HEK293 (cell line): ENCODE data around the gene ORC4.

Experiments
- CTCF ChIA-PET: fragments of 350-600 bp; formaldehyde crosslinking; extraction: SDS; loops from one replicate; lab custom pipeline; 2021; ENCODE audit warnings: antibody characterized with exemption; lab: Yijun Ruan, JAX
- POLR2A ChIA-PET: fragments of 300-600 bp; formaldehyde crosslinking; extraction: SDS; loops from one replicate; lab custom pipeline; 2020; ENCODE audit warnings: antibody characterized with exemption, inconsistent platforms; lab: Yijun Ruan, JAX
- H3K27ac ChIP-seq: fragments of 200-500 bp; sonication (Bioruptor generic); 2 replicates; pipeline ENCODE4 v1.5.1; 2014; ENCODE audit warnings: low read depth, low read length, control low read depth, inconsistent platforms; ENCODE audit errors: extremely low read depth
- H3K36me3 ChIP-seq, 2 experiments: fragments of 200-500 bp in 1 of 2; sonication (Bioruptor generic) in 1 of 2; 1 replicate in 1 of 2; 2 replicates in 1 of 2; pipeline ENCODE4 v1.5.1; 2014 to 2017; ENCODE audit warnings: inconsistent platforms in 2 of 2, low read length in 2 of 2; ENCODE audit not compliant: control insufficient read depth in 2 of 2, insufficient read depth in 1 of 2
- H3K4me1 ChIP-seq: fragments of 200-500 bp; sonication (Bioruptor generic); 2 replicates; pipeline ENCODE4 v1.5.1; 2014; ENCODE audit warnings: mild to moderate bottlenecking, low read length, inconsistent platforms; ENCODE audit not compliant: control insufficient read depth, insufficient read depth
- H3K4me3 ChIP-seq: 2 replicates; pipeline ENCODE4 v1.5.1; 2011; ENCODE audit warnings: low read depth, mild to moderate bottlenecking, control low read depth, low read length, moderate library complexity
- H3K9me3 ChIP-seq: fragments of 200-500 bp; sonication (Bioruptor generic); 2 replicates; pipeline ENCODE4 v1.5.1; 2014; ENCODE audit warnings: low read depth, low read length, inconsistent platforms; ENCODE audit not compliant: control insufficient read depth, insufficient read depth
- EGR2 ChIP-seq: fragments of 450-650 bp; formaldehyde crosslinking; IDR thresholded peaks from 2 replicates; pipeline ENCODE4 v1.5.1; 2016; ENCODE audit warnings: low read depth, missing biosample characterization, missing genetic modification characterization
- GLI2 ChIP-seq: fragments of 450-650 bp; formaldehyde crosslinking; IDR thresholded peaks from 2 replicates; pipeline ENCODE4; 2017; ENCODE audit warnings: missing biosample characterization, missing genetic modification characterization, low read depth, borderline replicate concordance
- HOXD13 ChIP-seq: sonication (generic); formaldehyde crosslinking; IDR thresholded peaks from 2 replicates; pipeline ENCODE4 v1.8.0; 2022; ENCODE audit warnings: missing genetic modification reagents, borderline replicate concordance
- KLF7 ChIP-seq: fragments of 450-650 bp; formaldehyde crosslinking; IDR thresholded peaks from 2 replicates; pipeline ENCODE4 v1.5.1; 2016; ENCODE audit warnings: missing biosample characterization, missing genetic modification characterization, borderline replicate concordance
- OSR2 ChIP-seq: fragments of 450-650 bp; formaldehyde crosslinking; IDR thresholded peaks from 2 replicates; pipeline ENCODE4 v1.5.1; 2016; ENCODE audit warnings: missing biosample characterization, missing genetic modification characterization
- SETDB1 ChIP-seq: IDR thresholded peaks from one replicate; pipeline ENCODE4 v1.6.1; 2017; ENCODE audit warnings: mild to moderate bottlenecking, low read length, moderate library complexity, mixed read lengths; ENCODE audit not compliant: insufficient read length
- ZBTB1 ChIP-seq: fragments of 450-650 bp; formaldehyde crosslinking; IDR thresholded peaks from 2 replicates; pipeline ENCODE4 v1.5.1; 2016; ENCODE audit warnings: missing biosample characterization, missing genetic modification characterization
- ZBTB6 ChIP-seq: fragments of 450-650 bp; formaldehyde crosslinking; IDR thresholded peaks from 2 replicates; pipeline ENCODE4 v1.5.1; 2017; ENCODE audit warnings: missing biosample characterization, missing genetic modification characterization
- ZNF48 ChIP-seq: fragments of 450-650 bp; formaldehyde crosslinking; IDR thresholded peaks from 2 replicates; pipeline ENCODE4 v1.5.1; 2016; ENCODE audit warnings: missing biosample characterization, missing genetic modification characterization
- ZNF488 ChIP-seq: fragments of 450-650 bp; formaldehyde crosslinking; IDR thresholded peaks from 2 replicates; pipeline ENCODE4 v1.5.1; 2016; ENCODE audit warnings: missing biosample characterization, missing genetic modification characterization
- ZNF654 ChIP-seq: fragments of 450-650 bp; formaldehyde crosslinking; IDR thresholded peaks from 2 replicates; pipeline ENCODE4 v1.5.1; 2016; ENCODE audit warnings: low read depth, missing biosample characterization, missing genetic modification characterization
- ZNF692 ChIP-seq: fragments of 450-650 bp; formaldehyde crosslinking; IDR thresholded peaks from 2 replicates; pipeline ENCODE4 v1.5.1; 2016; ENCODE audit warnings: missing biosample characterization, missing genetic modification characterization
- ZNF843 ChIP-seq: fragments of 450-650 bp; formaldehyde crosslinking; IDR thresholded peaks from 2 replicates; pipeline ENCODE4 v1.5.1; 2016; ENCODE audit warnings: missing biosample characterization, missing genetic modification characterization

Gene ORC4

DNA sequence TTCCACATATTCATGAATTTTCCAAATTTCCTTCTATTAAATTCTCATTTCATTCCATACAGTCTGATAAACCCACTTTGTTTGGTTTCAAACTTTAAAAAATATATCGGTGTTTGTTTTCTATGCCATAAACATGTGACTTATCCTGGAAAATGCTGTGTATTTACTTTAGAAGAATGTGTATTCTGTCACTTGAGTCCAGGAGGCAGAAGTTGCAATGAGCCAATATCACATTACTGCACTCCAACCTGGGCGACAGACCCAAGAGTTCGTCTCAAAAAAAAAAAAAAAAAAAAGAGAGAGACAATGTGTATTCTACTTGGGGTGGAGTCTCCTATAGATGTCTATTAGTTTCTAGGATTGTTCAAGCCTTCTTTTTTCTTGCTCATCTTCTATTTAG, 32.1 kb upstream of the ORC4 start:
- POLR2A ChIA-PET, result no interaction called here
- H3K9me3 ChIP-seq, result no peaks in the 10 kb centered on the region
- H3K36me3 ChIP-seq, result no peaks in the 10 kb centered on the region
- peak; percentile 39 for TF ChIP-seq SETDB1
- TF ChIP-seq EGR2, result no peak
- TF ChIP-seq, all 188 proteins: peak for 1
- CTCF ChIA-PET, result interaction anchor here (0.6 kb wide), 1 partner anchor 64 kb away, joined by 3 read pairs; no protein-coding TSS in a partner anchor
- Histone ChIP-seq H3K4me3 (no peak overlapping the region), H3K4me1 (no peaks in the 10 kb centered on the region; the same call in 1 of the 2 replicates), H3K27ac (no peak overlapping the region)

DNA sequence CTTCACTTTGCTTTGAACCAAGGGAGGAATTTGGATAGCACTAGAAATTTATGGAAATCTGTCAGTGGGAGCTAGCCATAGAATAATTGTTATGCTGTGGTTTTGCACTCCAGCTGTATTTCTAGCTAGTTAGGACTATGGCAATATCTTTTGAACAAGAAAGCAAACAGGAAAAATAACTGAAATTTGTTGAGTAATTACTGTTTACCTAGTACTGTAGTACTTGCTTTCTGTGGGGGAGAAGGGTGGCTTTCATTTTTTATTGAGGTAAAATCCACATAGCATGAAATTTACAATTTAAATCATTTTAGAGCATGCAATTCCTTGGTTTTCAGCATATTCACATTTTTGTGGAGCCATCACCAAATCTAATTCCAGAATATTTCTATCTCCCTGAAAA, 28.7 kb upstream of the ORC4 start:
- Histone ChIP-seq H3K9me3 (no peaks in the 10 kb centered on the region), H3K4me3 (no peak overlapping the region), H3K27ac (no peak overlapping the region), H3K4me1 (peaks cover 3% of the 10 kb centered on the region), H3K36me3 (no peaks in the 10 kb centered on the region)
- ChIA-PET POLR2A (no interaction called here), CTCF (no interaction called here)
- TF ChIP-seq ZNF488 (tag by site-specific recombination), result no peak
- TF ChIP-seq ZNF654, result no peak
- no peak for TF ChIP-seq KLF7

- POLR2A ChIA-PET, result no interaction called here
- CTCF ChIA-PET, result no interaction called here
- H3K36me3 ChIP-seq, result no peaks in the 10 kb centered on the region
- no peak for TF ChIP-seq OSR2 (tag by site-specific recombination)
- no peak for TF ChIP-seq HOXD13
- TF ChIP-seq ZNF48 (tag by site-specific recombination), result no peak
- TF ChIP-seq, all 188 proteins: peak for 0
- Histone ChIP-seq H3K4me1 (peaks cover 3% of the 10 kb centered on the region), H3K27ac (no peak overlapping the region), H3K9me3 (no peaks in the 10 kb centered on the region), H3K4me3 (no peak overlapping the region)
Measured at GRCh38 chr2:148048475-148049221, 28.1 kb upstream of the ORC4 start.

- ChIA-PET CTCF (interaction anchor here (0.6 kb wide), 1 partner anchor 122 kb away, joined by 3 read pairs; no protein-coding TSS in a partner anchor), POLR2A (no interaction called here)
- Histone ChIP-seq H3K4me1 (peaks cover 3% of the 10 kb centered on the region), H3K9me3 (no peaks in the 10 kb centered on the region), H3K27ac (no peak overlapping the region), H3K4me3 (no peak overlapping the region), H3K36me3 (no peaks in the 10 kb centered on the region)
- TF ChIP-seq ZBTB6 (no peak), ZNF843 (tag by site-specific recombination) (no peak), ZBTB1 (tag by site-specific recombination) (no peak), GLI2 (tag by site-specific recombination) (no peak), ZNF692 (tag by site-specific recombination) (no peak)
Measured at GRCh38 chr2:148046802-148047201, 26.3 kb upstream of the ORC4 start.
